ENCODE results near the gene HOATZ.

Gene HOATZ

DNA sequence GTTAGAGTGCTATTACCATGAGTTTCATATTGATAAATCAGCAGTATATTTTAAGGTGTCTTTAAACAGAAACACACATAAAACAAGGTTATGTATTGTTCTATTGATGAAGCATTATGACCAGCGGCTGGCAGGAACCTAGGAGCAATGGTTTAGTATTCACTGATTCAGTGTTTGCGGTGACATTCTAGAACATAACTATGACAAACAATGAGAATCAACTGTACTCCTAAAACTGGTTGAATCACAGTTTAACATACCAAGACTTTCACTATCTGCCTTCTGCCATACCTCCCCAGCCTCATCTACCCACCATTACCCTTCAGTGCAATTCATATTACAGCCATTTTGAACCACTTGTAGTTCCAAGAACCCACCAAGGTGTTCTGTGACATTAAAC is 8.8 kb downstream of the HOATZ start:
- DNase-seq = no peak

DNA sequence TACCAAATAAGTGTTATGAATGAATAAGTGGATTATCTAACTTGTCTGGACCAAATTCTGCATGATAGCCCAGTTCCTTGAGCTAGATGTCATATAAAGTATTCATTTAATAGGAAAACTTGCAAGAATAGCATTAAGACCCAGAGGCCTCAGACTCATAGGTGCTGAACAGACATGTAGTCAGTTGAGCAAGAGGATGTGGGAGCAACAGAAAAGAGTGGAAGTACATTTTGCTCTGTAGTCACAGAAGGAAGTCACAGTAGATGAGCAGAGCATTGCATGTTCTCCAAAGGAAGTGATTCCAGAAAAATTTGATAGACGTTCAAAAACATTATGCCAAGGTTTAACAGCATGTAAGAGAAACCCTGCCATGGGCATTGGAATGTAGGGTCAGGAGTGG is 9.5 kb downstream of the HOATZ start:
- no peak for DNase-seq

DNA sequence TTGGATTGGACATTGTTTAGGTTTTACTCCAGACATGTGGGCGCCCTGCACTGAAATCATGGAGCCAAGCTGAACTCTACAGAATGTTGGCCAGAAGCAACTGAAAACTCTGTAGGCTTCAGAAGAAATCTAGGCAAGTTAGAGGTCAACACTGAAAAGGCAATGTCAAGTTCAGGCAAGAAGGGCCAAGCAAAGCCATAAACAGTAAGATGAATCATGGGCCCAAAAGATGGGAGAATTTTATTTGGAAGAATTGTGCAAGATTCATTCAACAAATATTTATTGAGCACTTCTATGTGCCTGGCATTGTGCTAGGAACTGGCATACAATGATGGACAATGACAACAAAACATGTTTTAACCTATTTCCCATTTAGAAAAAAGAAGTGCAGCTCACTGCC is 10.9 kb downstream of the HOATZ start:
- no peak for DNase-seq

DNA sequence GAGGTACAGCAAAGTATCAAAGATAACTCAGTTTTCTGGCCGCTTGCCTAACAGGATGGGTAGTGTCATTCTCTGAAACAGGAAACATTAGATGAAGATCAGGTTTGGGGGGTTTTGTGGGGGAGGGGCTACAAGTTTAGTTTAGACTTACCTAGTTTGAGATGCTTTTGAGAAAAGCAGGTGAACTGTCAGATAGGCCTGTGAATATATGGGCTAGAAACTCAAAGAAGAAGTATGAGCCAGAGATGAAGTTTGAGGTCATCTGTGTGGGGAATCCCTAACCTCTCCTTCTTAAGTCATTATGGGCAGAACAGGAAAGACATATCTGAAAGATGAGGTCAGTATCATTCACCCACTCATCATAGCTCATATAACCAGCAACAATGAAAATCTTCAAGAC is 11.9 kb downstream of the HOATZ start:
- DNase-seq = no peak

DNA sequence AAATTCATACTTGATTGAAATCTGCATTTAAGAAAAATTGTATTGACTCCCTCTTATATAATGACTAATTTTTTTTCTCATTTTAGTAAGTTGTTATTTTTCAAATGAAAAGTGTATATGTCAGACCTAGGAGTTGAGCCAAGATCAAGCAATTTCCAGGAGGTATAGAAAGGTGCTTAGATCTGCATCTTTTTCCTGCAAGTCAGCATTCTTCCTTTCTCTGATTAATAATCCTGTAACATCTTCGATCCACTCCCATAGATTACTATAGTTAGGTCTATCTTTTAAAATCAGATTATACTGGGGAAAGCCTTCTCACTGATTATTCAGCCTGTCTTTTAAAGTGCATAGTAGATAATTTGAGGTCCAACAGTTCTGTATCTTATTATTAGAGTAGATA is 12.7 kb downstream of the HOATZ start:
- DNase-seq = no peak

DNA sequence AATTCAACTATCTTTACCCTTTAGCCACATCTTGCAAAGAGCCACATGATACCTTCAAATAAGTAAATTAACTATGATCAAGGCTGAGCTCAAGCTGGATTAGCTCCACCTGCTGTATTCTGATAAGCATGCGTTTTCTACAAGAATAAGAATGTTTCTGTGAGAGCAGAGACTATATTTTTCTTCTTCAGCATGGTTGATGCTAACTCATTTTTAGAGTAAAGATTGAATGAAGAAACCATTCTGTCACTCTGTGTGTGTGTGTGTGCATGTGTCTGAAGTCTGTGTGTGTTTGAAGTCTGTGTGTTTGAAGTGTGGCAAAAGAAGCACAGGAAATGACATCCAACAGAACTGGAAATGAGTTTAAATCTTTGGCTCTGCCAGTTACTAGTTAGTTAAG is 14.0 kb downstream of the HOATZ start:
- no peak for DNase-seq

DNA sequence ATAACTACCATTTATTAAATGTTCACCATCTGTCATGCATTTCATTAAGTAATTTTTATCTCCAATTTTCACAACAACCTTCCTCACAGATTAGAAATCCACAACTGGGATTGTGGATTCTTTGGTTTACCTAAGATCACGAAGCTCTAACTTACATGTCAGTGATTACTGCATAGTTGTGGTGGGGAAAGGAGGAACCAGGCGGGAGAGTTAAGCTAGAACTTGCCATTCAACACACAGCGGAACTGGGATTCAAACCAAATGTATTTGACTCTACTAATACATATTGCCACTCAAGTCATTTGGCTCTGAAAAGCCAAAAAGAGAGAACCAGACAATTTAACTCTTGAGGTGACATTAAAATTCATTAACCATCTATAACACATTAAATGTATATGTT is 15.5 kb downstream of the HOATZ start:
- no peak for DNase-seq

DNA sequence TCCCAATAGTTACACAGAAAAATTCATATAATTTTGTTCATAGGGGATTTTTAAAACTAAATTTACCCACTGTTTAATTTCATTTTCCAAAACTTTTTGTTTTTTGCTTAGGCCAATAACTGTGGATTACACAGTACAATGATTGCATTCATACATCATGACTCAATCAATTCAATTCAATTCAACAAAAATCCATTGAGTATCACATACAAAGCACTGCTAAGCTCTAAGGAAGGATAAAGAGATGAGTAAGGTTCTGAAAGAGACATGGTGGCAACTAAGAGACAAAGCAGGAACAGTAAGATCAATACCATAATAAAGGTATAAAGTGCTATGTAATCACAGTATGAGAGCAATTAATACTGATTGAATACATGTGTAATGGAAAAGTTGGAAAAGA is 16.6 kb downstream of the HOATZ start:
- DNase-seq = no peak

DNA sequence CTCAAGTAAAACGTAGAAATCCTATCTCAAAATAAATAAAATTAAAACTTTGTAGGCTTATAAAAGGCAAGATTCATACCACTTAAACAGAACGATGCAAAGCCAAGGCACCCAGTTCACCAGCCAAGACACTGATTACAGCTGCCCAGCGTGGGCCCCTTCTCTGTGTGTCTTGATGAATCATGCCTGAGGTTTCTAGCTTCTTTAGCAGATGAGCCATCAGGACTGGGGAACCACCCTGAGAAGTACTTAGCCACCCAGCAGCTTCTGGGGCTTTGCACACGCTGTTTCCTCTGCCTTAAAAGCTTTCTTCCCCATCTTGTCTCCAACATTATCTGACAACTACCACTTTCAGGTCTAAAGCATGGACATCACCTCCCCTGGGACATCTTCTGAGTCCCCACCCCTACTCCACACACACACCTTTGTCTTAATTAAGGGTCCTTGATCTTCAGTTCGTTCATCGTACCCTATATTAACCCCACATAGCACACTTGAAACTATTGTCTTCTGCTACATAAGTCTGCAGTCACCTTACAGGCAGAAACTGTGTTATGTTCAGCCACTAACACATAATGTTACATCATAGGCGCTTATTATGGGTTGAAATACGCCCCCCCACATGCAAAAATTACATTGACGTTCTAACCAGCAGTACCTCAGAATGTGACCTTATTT is 17.2 kb downstream of the HOATZ start:
- DNase-seq = no peak

DNA sequence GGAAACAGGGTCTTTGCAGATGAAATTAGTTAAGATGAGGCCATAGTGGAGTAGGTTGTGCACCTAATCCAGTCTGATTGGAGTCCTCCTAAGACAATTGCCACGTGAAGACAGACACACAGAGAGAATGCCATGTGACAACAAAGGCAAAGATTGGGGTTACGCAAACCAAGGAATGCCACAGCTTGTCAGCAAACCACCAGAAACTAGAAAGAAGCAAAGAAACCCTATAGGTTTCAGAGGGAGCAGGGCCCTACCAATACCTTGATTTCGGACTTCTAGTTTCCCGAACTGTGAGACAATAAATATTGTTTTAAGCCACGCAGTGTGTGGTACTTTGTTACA is 17.8 kb downstream of the HOATZ start:
- DNase-seq = no peak

DNA sequence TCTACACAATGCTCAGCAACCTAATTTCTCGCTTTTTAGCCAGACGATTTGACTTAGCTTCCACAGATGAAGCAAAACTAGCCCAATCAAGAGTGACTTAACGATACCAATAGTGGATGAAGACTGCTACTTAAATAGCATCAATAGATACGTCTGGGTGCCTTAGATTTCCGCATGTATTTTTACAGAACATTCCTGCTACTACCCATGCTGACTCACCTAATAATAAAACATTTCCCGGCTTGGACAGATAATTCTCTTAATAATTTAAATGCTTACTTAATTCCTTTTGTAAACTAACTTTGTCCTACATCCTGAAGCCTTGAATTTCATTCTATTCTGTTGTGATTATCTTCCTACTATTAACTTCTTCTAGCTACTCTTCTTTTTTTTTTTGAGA is 20.7 kb downstream of the HOATZ start:
- no peak for DNase-seq

DNA sequence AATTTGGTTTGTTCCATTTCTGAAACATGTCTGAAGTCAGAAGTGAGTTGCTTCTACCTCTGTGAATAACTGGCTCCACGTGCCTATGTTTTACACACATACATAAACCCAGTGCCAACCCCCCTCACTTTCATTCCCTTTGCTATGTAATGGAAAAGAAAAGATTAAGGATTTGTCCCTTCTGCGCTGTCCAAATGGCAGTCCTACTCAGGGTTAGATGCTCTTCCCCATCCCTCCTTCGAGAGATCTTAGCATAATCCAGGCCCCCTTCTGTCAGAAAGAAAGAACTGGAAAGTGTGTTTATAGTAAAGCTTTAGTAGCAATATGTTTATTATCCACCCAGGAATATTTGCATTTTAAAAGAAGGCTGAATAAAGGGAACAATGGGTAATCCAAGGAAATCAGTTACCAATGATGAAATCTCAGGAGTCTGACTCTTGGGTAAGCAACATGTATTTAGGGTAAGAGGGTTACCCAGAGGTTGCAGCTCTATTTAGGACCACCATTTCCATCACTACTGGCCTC is 22.8 kb downstream of the HOATZ start:
- DNase-seq = no peak

DNA sequence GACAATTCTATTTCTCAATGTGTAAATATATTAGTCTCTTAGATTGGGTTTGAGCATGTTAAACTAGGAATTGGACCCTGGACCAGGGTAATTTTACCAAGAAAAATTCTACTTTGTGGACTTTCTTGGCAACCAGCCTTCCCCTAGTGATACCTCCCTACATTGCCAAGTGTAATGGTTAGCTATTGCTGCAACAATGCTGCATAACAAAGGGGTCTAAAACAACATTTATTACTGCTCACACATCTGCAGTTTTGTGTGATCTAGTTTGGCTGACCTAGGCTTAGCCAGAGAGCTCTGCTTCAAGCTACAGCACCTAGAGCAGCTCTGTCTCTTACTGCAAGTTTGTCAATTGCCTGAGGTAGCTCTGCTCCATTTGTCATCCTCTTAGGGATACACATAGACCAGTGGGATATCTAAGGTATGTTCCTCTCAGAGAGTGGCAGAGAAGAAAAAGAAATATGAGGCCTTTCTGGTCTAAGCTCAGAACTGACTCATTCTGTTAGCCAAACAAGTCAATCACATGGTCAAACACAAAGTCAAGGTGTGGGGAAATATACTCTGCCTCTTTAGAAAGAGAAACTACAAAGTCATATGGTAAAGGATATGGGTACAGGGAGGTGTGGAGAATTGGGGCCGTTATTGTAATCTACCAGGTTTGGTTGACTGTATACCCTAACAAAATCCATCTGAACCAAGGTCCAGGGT is 24.0 kb downstream of the HOATZ start:
- no peak for DNase-seq

DNA sequence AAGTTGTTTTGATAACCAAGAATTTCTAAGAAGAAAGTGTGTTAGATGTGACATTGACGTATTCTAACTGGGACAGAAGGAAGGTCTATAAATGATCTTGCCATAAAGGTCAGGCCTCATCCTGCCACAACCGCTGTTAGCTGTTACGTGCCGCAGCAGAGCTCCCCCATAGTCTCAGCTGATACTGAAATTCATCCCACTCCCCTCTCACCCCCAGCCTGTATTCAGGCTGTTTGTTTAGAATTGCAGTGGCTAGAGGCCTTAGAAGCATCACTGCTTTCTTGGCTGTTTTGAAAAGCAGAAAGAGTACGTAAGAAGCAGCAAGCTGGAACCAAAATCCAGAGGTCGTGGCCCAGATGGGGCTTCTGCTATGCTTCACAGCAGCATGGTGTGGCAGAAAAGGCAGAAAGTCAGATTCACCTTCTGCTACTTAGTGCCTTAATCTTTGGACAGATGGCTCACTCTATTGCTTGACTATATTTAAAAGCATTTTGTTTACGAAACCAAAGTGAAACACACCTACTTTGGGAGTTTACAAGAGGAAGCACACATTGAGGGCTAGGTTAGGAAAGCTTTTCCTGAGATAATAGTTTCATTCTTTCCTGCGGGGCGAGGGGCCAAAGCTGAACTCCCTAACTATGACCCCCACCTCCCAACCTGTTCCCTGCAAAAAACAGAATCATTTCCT is 25.0 kb downstream of the HOATZ start:
- no peak for DNase-seq

DNA sequence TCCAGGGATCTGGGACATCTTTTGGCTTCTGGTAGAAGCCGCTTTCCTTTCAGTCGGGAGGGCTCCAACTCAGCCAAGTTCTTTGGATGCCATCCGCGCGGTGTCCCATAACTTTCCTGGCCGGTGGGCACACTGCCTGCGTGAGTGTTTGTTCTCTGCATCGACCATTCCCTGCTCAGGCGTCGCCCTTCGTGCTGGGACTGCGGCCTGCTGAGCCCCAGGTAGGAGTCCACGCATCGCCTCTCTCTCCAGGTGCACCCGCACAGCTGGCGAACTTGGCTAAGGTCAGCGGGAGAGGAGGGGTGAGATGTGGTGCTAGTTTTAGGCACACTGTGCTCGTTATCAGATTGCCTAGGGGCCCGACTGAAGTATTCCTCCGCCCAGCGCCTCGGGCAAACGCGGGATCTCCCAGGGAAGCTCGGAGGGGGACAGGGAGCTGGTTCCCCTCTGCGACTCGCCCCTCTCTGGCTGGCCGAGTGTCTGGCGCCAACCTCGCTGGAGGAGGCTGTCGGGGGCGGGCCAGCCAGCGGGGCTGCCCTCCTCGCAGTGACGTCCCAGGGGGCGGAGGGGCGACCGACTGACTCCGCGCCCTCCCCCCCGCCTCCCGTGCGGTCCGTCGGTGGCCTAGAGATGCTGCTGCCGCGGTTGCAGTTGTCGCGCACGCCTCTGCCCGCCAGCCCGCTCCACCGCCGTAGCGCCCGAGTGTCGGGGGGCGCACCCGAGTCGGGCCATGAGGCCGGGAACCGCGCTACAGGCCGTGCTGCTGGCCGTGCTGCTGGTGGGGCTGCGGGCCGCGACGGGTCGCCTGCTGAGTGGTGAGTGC is 25.7 kb downstream of the HOATZ start, which contains the start of gene LAYN:
LAYN (plus strand) TSS at position 607 of the 823 bp plus-strand sequence; CDS start at position 731, 124 bp downstream.
- DNase-seq = no peak

DNA sequence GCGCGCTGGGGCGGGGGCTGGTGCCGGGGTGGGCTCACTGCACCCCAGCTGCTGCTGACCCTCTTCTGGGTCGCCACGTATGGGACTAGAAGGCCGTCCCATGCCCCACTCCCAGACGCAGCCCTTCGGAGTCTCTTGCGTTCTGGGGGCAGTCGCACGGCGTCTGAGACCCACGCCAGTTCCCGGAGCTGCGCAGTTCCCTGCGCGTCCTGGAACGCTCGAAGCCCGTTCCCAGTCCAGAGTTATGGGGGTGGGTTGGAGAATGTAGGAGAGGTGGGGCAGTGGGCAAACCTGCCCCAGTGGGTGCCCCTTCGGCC is 26.3 kb downstream of the HOATZ start:
- DNase-seq = no peak

DNA sequence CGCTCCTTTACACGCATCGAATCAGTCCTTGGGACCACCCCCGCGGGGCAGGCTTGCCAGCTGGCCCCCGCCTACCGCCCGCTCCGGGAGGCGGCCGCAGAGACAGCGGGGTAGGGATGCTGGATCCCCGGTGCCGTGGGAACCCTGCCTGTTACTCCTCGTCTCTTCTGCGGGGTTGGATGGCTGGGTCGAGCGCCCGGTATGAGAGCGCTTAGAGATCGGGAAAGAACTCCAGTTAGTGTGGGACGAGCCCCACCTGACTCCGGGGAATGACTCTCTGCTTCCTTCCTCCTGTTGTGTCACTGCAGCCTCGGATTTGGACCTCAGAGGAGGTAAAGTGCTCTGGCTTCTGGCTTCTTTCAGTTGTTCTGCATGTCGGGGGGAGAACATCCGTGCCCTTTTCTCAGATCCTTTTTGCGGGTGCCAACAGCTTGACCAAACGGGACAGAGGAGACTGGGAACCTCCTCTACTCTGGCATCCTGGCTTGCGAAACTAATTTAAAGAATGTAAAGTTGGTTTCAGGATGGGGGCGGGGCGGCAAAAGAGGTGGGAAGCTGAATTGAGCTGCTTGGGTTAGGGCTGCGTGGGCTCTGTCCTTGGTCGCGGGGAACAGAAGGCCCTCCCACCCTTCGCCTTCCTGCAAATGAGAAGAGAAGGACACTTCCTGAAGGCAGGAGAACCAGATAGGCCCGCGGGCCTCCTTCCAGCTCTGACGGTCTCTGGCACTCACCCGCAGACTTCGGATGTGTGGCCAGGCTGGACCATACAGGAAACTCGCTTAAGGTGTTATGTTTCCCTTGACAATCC is 26.9 kb downstream of the HOATZ start:
- no peak for DNase-seq

DNA sequence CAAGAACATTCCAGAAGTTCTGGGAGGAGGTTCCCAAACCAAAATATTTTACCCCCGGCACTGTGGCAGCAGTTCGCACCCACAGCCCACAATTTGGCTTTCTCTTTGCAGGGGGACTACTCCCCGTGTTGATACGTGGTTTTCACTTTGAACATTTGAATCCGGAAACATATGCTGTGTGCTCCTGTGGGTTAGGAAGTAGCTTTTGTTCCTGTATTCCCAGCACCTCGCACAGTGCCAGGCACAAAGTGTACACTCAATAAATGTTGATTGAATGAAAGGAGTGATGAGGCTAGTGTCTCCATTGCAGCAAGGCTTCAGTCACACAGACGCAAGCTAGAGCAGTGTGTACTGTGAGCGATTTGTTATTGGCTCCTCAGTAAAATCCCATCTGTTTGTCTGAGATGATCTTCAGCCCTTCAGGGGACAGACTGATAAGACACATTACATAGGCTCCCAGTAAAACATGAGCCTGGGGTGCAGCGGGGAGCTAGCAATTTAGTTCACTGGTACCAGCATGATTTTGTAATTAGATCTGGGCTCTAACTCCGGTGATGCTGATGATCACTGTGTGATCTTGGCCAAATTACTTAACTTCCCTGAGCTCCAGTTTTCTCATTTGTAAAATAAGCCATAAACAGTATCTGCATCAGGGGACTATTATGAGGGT is 28.2 kb downstream of the HOATZ start:
- no peak for DNase-seq

DNA sequence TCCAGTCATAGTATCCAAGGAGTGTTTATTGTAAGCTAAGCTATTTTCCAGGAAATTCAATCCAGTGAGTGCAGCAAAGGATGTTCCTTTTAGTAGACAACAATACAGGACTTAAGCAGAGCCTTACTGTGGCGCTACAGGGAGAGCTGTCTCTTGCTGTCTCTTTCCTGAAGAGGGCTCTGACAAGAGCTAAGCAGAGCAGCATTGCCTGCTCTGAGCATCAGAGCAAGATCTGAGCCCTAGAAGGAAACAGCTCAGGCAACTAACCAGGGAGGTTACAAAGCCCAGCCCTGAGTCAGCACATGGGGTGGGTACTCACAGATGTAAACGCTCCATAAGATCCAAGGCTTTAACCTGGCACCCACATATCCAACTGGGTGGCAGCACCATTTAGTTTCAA is 33.9 kb downstream of the HOATZ start:
- DNase-seq = no peak

DNA sequence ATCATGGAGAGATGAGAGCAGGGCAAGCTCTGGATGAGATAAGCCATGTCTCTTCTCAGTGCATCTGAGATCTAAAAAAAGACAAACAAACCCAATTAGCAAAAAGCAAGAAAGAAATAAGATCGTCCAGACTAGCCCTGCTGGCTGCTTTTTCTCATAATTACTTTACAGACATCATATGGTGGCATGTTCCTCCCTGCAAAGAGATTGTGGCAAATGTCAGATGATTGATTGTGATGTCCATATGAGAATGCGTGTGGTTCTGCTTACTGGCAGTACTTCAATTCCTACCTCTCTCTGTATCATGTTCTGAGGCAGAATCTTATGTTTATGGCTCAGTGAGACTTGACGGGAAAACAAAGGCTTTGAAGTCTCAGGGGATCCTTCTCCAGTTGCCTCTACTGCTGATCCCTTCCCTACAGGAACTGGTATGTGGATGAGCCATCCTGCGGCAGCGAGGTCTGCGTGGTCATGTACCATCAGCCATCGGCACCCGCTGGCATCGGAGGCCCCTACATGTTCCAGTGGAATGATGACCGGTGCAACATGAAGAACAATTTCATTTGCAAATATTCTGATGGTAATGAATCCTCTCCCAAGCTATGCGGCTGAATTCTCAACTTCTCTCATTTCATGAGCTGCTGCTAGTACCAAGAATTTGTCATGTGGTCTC is 34.8 kb downstream of the HOATZ start:
- DNase-seq = no peak

DNA sequence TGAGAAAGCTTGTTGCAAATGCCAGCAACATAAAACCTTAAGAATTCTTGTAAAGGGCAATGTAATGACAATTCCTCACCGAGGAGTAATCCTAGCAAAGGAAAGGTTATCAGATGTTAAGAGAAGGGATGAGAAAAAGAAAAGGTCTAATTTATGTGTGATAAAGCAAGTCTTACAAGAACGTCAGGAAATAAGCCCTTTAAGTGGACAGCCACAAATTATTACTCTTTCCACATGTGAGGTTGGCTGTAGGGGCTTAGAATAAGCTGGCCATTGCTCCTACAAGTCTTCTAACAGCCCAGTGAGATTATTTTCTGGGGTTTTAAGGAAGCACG is 35.3 kb downstream of the HOATZ start:
- no peak for DNase-seq

DNA sequence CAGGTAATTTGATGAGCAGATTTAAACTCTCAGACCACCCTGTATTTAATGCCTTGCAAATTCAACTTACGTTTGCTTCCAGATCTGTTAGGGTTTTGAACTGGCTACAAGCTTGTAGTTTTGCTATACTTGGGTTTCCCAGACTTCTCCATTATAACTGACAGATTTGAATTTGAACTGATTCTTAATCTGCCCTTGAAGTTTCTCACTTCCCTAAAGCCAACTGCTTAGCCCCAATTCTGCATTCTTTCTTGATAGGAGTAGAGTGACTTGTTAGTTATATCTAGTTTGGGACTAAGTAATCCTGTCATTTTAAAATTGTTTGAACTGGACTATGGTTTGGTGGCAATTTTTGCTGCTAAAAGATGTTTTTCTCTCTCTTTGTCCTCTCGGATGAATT is 35.7 kb downstream of the HOATZ start:
- no peak for DNase-seq

Measured in NCI-H1436 treated with DMSO at 0.1 percent for 48 hours (cell line).